HEK293 (cell line): ENCODE measurements around the gene SNX10.

Source experiments
- CTCF ChIA-PET: fragments of 350-600 bp; formaldehyde crosslinking; extraction: SDS; loops from one replicate; lab custom pipeline; 2021; ENCODE audit warnings: antibody characterized with exemption; lab: Yijun Ruan, JAX
- POLR2A ChIA-PET: fragments of 300-600 bp; formaldehyde crosslinking; extraction: SDS; loops from one replicate; lab custom pipeline; 2020; ENCODE audit warnings: antibody characterized with exemption, inconsistent platforms; lab: Yijun Ruan, JAX
- H3K27ac ChIP-seq: fragments of 200-500 bp; sonication (Bioruptor generic); 2 replicates; pipeline ENCODE4 v1.5.1; 2014; ENCODE audit warnings: low read depth, low read length, control low read depth, inconsistent platforms; ENCODE audit errors: extremely low read depth
- H3K36me3 ChIP-seq, 2 experiments: fragments of 200-500 bp in 1 of 2; sonication (Bioruptor generic) in 1 of 2; 1 replicate in 1 of 2; 2 replicates in 1 of 2; pipeline ENCODE4 v1.5.1; 2014 to 2017; ENCODE audit warnings: inconsistent platforms in 2 of 2, low read length in 2 of 2; ENCODE audit not compliant: control insufficient read depth in 2 of 2, insufficient read depth in 1 of 2
- H3K4me1 ChIP-seq: fragments of 200-500 bp; sonication (Bioruptor generic); 2 replicates; pipeline ENCODE4 v1.5.1; 2014; ENCODE audit warnings: mild to moderate bottlenecking, low read length, inconsistent platforms; ENCODE audit not compliant: control insufficient read depth, insufficient read depth
- H3K4me3 ChIP-seq: 2 replicates; pipeline ENCODE4 v1.5.1; 2011; ENCODE audit warnings: low read depth, mild to moderate bottlenecking, control low read depth, low read length, moderate library complexity
- H3K9me3 ChIP-seq: fragments of 200-500 bp; sonication (Bioruptor generic); 2 replicates; pipeline ENCODE4 v1.5.1; 2014; ENCODE audit warnings: low read depth, low read length, inconsistent platforms; ENCODE audit not compliant: control insufficient read depth, insufficient read depth
- GLI4 ChIP-seq: fragments of 450-650 bp; formaldehyde crosslinking; IDR thresholded peaks from 2 replicates; pipeline ENCODE4 v1.5.1; 2016; ENCODE audit warnings: missing biosample characterization, missing genetic modification characterization
- GLIS1 ChIP-seq: fragments of 450-650 bp; formaldehyde crosslinking; IDR thresholded peaks from 2 replicates; pipeline ENCODE4 v1.5.1; 2016; ENCODE audit warnings: missing biosample characterization, missing genetic modification characterization
- KLF16 ChIP-seq: fragments of 450-650 bp; formaldehyde crosslinking; IDR thresholded peaks from 2 replicates; pipeline ENCODE4 v1.5.1; 2017; ENCODE audit warnings: missing biosample characterization, missing genetic modification characterization
- KLF17 ChIP-seq: fragments of 450-650 bp; formaldehyde crosslinking; IDR thresholded peaks from 2 replicates; pipeline ENCODE4 v1.5.1; 2016; ENCODE audit warnings: missing biosample characterization, missing genetic modification characterization
- TCF7L2 ChIP-seq: IDR thresholded peaks from 2 replicates; pipeline ENCODE4 v1.6.1; 2011; ENCODE audit warnings: low read depth, mild to moderate bottlenecking, inconsistent platforms, low read length, moderate library complexity, borderline replicate concordance
- TSHZ1 ChIP-seq: fragments of 450-650 bp; formaldehyde crosslinking; IDR thresholded peaks from 2 replicates; pipeline ENCODE4 v1.5.1; 2016; ENCODE audit warnings: missing biosample characterization, missing genetic modification characterization, borderline replicate concordance
- ZBTB7A ChIP-seq: fragments of 450-650 bp; formaldehyde crosslinking; IDR thresholded peaks from 2 replicates; pipeline ENCODE4 v1.5.1; 2016; ENCODE audit warnings: low read depth, missing biosample characterization, missing genetic modification characterization
- ZNF121 ChIP-seq: fragments of 450-650 bp; formaldehyde crosslinking; IDR thresholded peaks from 2 replicates; pipeline ENCODE4 v1.5.1; 2016; ENCODE audit warnings: missing biosample characterization, missing genetic modification characterization
- ZNF133 ChIP-seq: fragments of 450-650 bp; formaldehyde crosslinking; IDR thresholded peaks from 2 replicates; pipeline ENCODE4 v1.5.1; 2016; ENCODE audit warnings: missing biosample characterization, missing genetic modification characterization
- ZNF214 ChIP-seq: fragments of 450-650 bp; formaldehyde crosslinking; IDR thresholded peaks from 2 replicates; pipeline ENCODE4 v1.5.1; 2017; ENCODE audit warnings: missing biosample characterization, mild to moderate bottlenecking, missing genetic modification characterization, borderline replicate concordance
- ZNF280D ChIP-seq: fragments of 450-650 bp; formaldehyde crosslinking; IDR thresholded peaks from 2 replicates; pipeline ENCODE4 v1.5.1; 2016; ENCODE audit warnings: missing biosample characterization, missing genetic modification characterization
- ZNF292 ChIP-seq: fragments of 450-650 bp; formaldehyde crosslinking; IDR thresholded peaks from 2 replicates; pipeline ENCODE4 v1.5.1; 2016; ENCODE audit warnings: low read depth, missing biosample characterization, missing genetic modification characterization, borderline replicate concordance
- ZNF513 ChIP-seq: fragments of 450-650 bp; IDR thresholded peaks from 2 replicates; pipeline ENCODE4 v1.5.1; 2018; ENCODE audit warnings: missing biosample characterization, missing genetic modification characterization
- ZNF530 ChIP-seq: fragments of 450-650 bp; formaldehyde crosslinking; IDR thresholded peaks from 2 replicates; pipeline ENCODE4 v1.5.1; 2016; ENCODE audit warnings: low read depth, missing biosample characterization, missing genetic modification characterization
- ZNF585B ChIP-seq: fragments of 450-650 bp; formaldehyde crosslinking; IDR thresholded peaks from 2 replicates; pipeline ENCODE4 v1.5.1; 2016; ENCODE audit warnings: missing biosample characterization, missing genetic modification characterization
- ZNF747 ChIP-seq: fragments of 450-650 bp; formaldehyde crosslinking; IDR thresholded peaks from 2 replicates; pipeline ENCODE4 v1.5.1; 2016; ENCODE audit warnings: missing biosample characterization, missing genetic modification characterization
- ZNF785 ChIP-seq: fragments of 450-650 bp; formaldehyde crosslinking; IDR thresholded peaks from 2 replicates; pipeline ENCODE4 v1.5.1; 2016; ENCODE audit warnings: missing biosample characterization, missing genetic modification characterization
- ZNF791 ChIP-seq: fragments of 450-650 bp; formaldehyde crosslinking; IDR thresholded peaks from 2 replicates; pipeline ENCODE4 v1.5.1; 2016; ENCODE audit warnings: missing biosample characterization, missing genetic modification characterization
- ZSCAN30 ChIP-seq: fragments of 450-650 bp; IDR thresholded peaks from 2 replicates; pipeline ENCODE4 v1.5.1; 2018; ENCODE audit warnings: missing biosample characterization, mild to moderate bottlenecking, missing genetic modification characterization, moderate library complexity
- TF ChIP-seq, protein P1 (sequence below): fragments of 450-650 bp; formaldehyde crosslinking; IDR thresholded peaks from 2 replicates; pipeline ENCODE4 v1.5.1; 2016; ENCODE audit warnings: missing biosample characterization, missing genetic modification characterization, borderline replicate concordance
- TF ChIP-seq, protein P2 (sequence below): IDR thresholded peaks from 2 replicates; pipeline ENCODE4 v1.6.1; 2011; ENCODE audit warnings: mild to moderate bottlenecking, low read depth, low read length, borderline replicate concordance

Gene SNX10

GRCh38 chr7:26343320-26343832 is 51.7 kb downstream of the SNX10 start:
- TF ChIP-seq ZNF121 (tag by site-specific recombination): no peak
- no peak for TF ChIP-seq ZNF513 (tag by site-specific recombination)
- TF ChIP-seq ZNF214 (tag by site-specific recombination): no peak
- no peak overlapping the region for H3K4me3 ChIP-seq
- ChIA-PET POLR2A (no interaction called here), CTCF (no interaction called here)
- no peak overlapping the region for H3K27ac ChIP-seq
- peaks cover 3 to 8% of the 10 kb centered on the region in 2 experiments; a peak in 2 of 3 replicates for H3K36me3 ChIP-seq
- no peaks in the 10 kb centered on the region for H3K4me1 ChIP-seq
- H3K9me3 ChIP-seq: no peaks in the 10 kb centered on the region

GRCh38 chr7:26343837-26344236 is 52.2 kb downstream of the SNX10 start:
- Histone ChIP-seq H3K4me1 (no peaks in the 10 kb centered on the region), H3K36me3 (peaks cover 3 to 8% of the 10 kb centered on the region in 2 experiments; a peak in 2 of 3 replicates), H3K4me3 (no peak overlapping the region), H3K9me3 (no peaks in the 10 kb centered on the region), H3K27ac (no peak overlapping the region)
- CTCF ChIA-PET: no interaction called here
- TF ChIP-seq ZNF292 (tag by site-specific recombination) (no peak), ZNF133 (tag by site-specific recombination) (no peak), ZNF280D (tag by site-specific recombination) (no peak), TSHZ1 (tag by site-specific recombination) (no peak), ZNF585B (no peak), KLF16 (tag by site-specific recombination) (no peak), KLF17 (tag by site-specific recombination) (no peak), GLI4 (tag by site-specific recombination) (no peak), TCF7L2 (no peak), ZNF791 (no peak), ZNF747 (no peak), GLIS1 (tag by site-specific recombination) (no peak), ZNF530 (tag by site-specific recombination) (no peak), ZBTB7A (tag by site-specific recombination) (no peak), ZSCAN30 (tag by site-specific recombination) (no peak), ZNF785 (tag by site-specific recombination) (no peak)
- TF ChIP-seq, protein P1, sequence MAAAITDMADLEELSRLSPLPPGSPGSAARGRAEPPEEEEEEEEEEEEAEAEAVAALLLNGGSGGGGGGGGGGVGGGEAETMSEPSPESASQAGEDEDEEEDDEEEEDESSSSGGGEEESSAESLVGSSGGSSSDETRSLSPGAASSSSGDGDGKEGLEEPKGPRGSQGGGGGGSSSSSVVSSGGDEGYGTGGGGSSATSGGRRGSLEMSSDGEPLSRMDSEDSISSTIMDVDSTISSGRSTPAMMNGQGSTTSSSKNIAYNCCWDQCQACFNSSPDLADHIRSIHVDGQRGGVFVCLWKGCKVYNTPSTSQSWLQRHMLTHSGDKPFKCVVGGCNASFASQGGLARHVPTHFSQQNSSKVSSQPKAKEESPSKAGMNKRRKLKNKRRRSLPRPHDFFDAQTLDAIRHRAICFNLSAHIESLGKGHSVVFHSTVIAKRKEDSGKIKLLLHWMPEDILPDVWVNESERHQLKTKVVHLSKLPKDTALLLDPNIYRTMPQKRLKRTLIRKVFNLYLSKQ: no peak
- TF ChIP-seq, protein P2, sequence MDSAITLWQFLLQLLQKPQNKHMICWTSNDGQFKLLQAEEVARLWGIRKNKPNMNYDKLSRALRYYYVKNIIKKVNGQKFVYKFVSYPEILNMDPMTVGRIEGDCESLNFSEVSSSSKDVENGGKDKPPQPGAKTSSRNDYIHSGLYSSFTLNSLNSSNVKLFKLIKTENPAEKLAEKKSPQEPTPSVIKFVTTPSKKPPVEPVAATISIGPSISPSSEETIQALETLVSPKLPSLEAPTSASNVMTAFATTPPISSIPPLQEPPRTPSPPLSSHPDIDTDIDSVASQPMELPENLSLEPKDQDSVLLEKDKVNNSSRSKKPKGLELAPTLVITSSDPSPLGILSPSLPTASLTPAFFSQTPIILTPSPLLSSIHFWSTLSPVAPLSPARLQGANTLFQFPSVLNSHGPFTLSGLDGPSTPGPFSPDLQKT: no peak
- POLR2A ChIA-PET: no interaction called here
